Measurements from ENCODE around the gene OPN3. TPM values are rescaled to one million over a fixed set of nuclear protein-coding genes. Genes with fewer than 3 reads are reported as not detected.
"Not testable (repeated sequence)": the region's sequence is repeated elsewhere in the genome, so short reads cannot be mapped to it uniquely, and the experiment has no call there.

OPN3 gene
- total and polyA plus RNA-seq, 2 experiments from 2014 or later = 14.0 to 15.2 TPM

GRCh38 chr1:241674805-241675384 lies 34.7 kb upstream of the OPN3 start:
- no peak overlapping the region for H3K9ac ChIP-seq
- H3K4me1 ChIP-seq (ENCODE audit: insufficient read depth) = no peaks in the 10 kb centered on the region
- no peaks in the 10 kb centered on the region for H3K9me3 ChIP-seq (ENCODE audit: low read depth)
- WGBS, 2 experiments (ENCODE audit: low coverage in 1 of 2, low lambda C conversion rate in 2 of 2, missing lambda C conversion rate in 2 of 2) = 77 to 96% methylated on average over 1 of the region's 1 CpG
- in situ Hi-C loops (cut with MboI) = no loop called here
- no peak overlapping the region for H3K27ac ChIP-seq
- H3K36me3 ChIP-seq (ENCODE audit: low read depth) = no peaks in the 10 kb centered on the region
- no peak overlapping the region for H3K4me2 ChIP-seq (ENCODE audit: unreplicated experiment)
- H3K9me2 ChIP-seq (ENCODE audit: insufficient read depth) = no peaks in the 10 kb centered on the region
- H3K27me3 ChIP-seq (replicated peaks; ENCODE audit: insufficient read depth) = no peaks in the 10 kb centered on the region
- no peak overlapping the region for H2AFZ ChIP-seq
- DNase-seq = no peak
- H3K4me3 ChIP-seq = no peak overlapping the region
- no peaks in the 10 kb centered on the region for H3K79me2 ChIP-seq (ENCODE audit: insufficient read depth)
- H4K20me1 ChIP-seq (ENCODE audit: insufficient read depth) = no peaks in the 10 kb centered on the region
- H3F3A ChIP-seq (ENCODE audit: insufficient read depth) = no peaks in the 10 kb centered on the region
- no peak for TF ChIP-seq EZH2 (IDR thresholded peaks at IDR 0.05; ENCODE audit: insufficient read depth, poor library complexity, severe bottlenecking)
- no peak for TF ChIP-seq EZH2phosphoT487 (IDR thresholded peaks at IDR 0.05; ENCODE audit: insufficient read depth, low read depth)

DNA sequence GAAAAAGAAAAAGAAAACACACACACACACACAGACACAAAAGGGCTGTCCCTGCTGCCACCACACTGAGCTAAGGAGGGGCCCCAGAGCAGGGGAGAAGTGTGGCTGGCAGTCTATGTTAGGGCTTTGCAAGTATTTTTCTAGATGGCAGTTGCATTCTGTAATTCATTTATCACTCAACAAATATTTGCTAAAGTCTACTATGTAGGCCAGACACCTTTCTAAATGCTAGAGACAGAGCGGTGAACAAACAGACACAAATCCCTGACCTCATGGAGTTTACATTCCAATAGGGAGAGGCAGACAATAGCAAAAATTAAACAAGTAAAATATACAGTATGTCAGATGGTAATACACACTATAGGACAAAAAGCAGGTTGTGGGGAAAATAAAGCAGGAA lies 32.1 kb upstream of the OPN3 start:
- no peak overlapping the region for H2AFZ ChIP-seq
- no peaks in the 10 kb centered on the region for H3K36me3 ChIP-seq (ENCODE audit: low read depth)
- in situ Hi-C loops (cut with MboI) = no loop called here
- H3K79me2 ChIP-seq (ENCODE audit: insufficient read depth) = no peaks in the 10 kb centered on the region
- H3K9ac ChIP-seq = no peak overlapping the region
- 86 to 93% methylated on average over 1 of the region's 1 CpG for WGBS, 2 experiments (ENCODE audit: low coverage in 1 of 2, low lambda C conversion rate in 2 of 2, missing lambda C conversion rate in 2 of 2)
- no peaks in the 10 kb centered on the region for H3K27me3 ChIP-seq (replicated peaks; ENCODE audit: insufficient read depth)
- TF ChIP-seq EZH2phosphoT487 (IDR thresholded peaks at IDR 0.05; ENCODE audit: insufficient read depth, low read depth) = no peak
- no peak for TF ChIP-seq EZH2 (IDR thresholded peaks at IDR 0.05; ENCODE audit: insufficient read depth, poor library complexity, severe bottlenecking)
- no peaks in the 10 kb centered on the region for H4K20me1 ChIP-seq (ENCODE audit: insufficient read depth)
- no peaks in the 10 kb centered on the region for H3F3A ChIP-seq (ENCODE audit: insufficient read depth)
- H3K4me3 ChIP-seq = no peak overlapping the region
- no peaks in the 10 kb centered on the region for H3K4me1 ChIP-seq (ENCODE audit: insufficient read depth)
- no peak overlapping the region for H3K4me2 ChIP-seq (ENCODE audit: unreplicated experiment)
- H3K9me3 ChIP-seq (ENCODE audit: low read depth) = no peaks in the 10 kb centered on the region
- no peak for DNase-seq
- H3K9me2 ChIP-seq (ENCODE audit: insufficient read depth) = no peaks in the 10 kb centered on the region
- H3K27ac ChIP-seq = no peak overlapping the region

GRCh38 chr1:241666419-241666818 lies 26.2 kb upstream of the OPN3 start:
- no peaks in the 10 kb centered on the region for H3K4me1 ChIP-seq (ENCODE audit: insufficient read depth)
- 63 to 68% methylated on average over 3 of the region's 3 CpGs for WGBS, 2 experiments (ENCODE audit: low coverage in 1 of 2, low lambda C conversion rate in 2 of 2, missing lambda C conversion rate in 2 of 2)

DNA sequence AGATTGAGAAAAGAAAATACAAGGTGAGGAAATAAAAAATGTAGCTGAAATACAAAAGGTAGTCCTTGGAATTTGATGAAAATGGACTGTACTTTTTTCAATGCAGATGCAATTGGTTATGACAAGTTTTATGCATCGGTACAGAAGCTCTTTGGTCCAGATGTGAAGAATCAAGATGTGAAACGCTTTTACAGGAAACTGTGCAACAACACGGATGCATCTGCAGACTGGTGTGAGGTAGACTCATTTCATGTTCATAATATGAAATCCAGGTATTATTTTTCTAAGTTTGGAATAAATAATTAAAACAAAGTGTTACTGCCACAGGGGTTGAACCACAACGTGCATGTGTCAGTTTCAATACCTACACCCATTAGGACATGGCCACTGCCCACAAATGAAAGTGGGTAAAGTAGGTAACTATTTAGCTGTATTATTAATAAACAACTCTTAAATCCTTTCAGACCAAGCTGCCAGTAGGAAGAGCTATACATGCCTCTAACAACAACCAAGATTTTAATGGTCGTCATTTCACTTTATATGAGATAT lies 20.3 kb upstream of the OPN3 start:
- Histone ChIP-seq H3K4me1 (ENCODE audit: insufficient read depth) (no peaks in the 10 kb centered on the region), H3K9me3 (ENCODE audit: low read depth) (no peaks in the 10 kb centered on the region), H3K4me2 (ENCODE audit: unreplicated experiment) (no peak overlapping the region), H3F3A (ENCODE audit: insufficient read depth) (no peaks in the 10 kb centered on the region), H3K36me3 (ENCODE audit: low read depth) (no peaks in the 10 kb centered on the region), H3K27me3 (replicated peaks; ENCODE audit: insufficient read depth) (no peaks in the 10 kb centered on the region), H3K27ac (no peak overlapping the region), H3K79me2 (ENCODE audit: insufficient read depth) (no peaks in the 10 kb centered on the region), H2AFZ (no peak overlapping the region), H3K4me3 (no peak overlapping the region), H3K9me2 (ENCODE audit: insufficient read depth) (no peaks in the 10 kb centered on the region), H4K20me1 (ENCODE audit: insufficient read depth) (no peaks in the 10 kb centered on the region), H3K9ac (no peak overlapping the region)
- in situ Hi-C loops (cut with MboI) = no loop called here
- DNase-seq = no peak
- TF ChIP-seq EZH2phosphoT487 (IDR thresholded peaks at IDR 0.05; ENCODE audit: insufficient read depth, low read depth) (no peak), EZH2 (IDR thresholded peaks at IDR 0.05; ENCODE audit: insufficient read depth, poor library complexity, severe bottlenecking) (no peak)
- 27 to 31% methylated on average over 5 of the region's 5 CpGs for WGBS, 2 experiments (ENCODE audit: low coverage in 1 of 2, low lambda C conversion rate in 2 of 2, missing lambda C conversion rate in 2 of 2)

More at GRCh38 chr1:241666419-241666818, 26.2 kb upstream of the OPN3 start:
- Histone ChIP-seq H3K9me2 (ENCODE audit: insufficient read depth) (0 out of 2 replicates have a peak, but pooled peaks cover 4% of the 10 kb centered on the region), H3K9me3 (ENCODE audit: low read depth) (no peaks in the 10 kb centered on the region), H3K4me3 (no peak overlapping the region), H2AFZ (no peak overlapping the region), H3K27ac (no peak overlapping the region), H3K36me3 (ENCODE audit: low read depth) (no peaks in the 10 kb centered on the region), H3K79me2 (ENCODE audit: insufficient read depth) (no peaks in the 10 kb centered on the region), H3F3A (ENCODE audit: insufficient read depth) (no peaks in the 10 kb centered on the region), H3K4me2 (ENCODE audit: unreplicated experiment) (no peak overlapping the region), H3K9ac (no peak overlapping the region), H3K27me3 (replicated peaks; ENCODE audit: insufficient read depth) (no peaks in the 10 kb centered on the region), H4K20me1 (ENCODE audit: insufficient read depth) (no peaks in the 10 kb centered on the region)
- TF ChIP-seq EZH2 (IDR thresholded peaks at IDR 0.05; ENCODE audit: insufficient read depth, poor library complexity, severe bottlenecking) (no peak), EZH2phosphoT487 (IDR thresholded peaks at IDR 0.05; ENCODE audit: insufficient read depth, low read depth) (no peak)
- DNase-seq = no peak
- in situ Hi-C loops (cut with MboI) = no loop called here

DNA sequence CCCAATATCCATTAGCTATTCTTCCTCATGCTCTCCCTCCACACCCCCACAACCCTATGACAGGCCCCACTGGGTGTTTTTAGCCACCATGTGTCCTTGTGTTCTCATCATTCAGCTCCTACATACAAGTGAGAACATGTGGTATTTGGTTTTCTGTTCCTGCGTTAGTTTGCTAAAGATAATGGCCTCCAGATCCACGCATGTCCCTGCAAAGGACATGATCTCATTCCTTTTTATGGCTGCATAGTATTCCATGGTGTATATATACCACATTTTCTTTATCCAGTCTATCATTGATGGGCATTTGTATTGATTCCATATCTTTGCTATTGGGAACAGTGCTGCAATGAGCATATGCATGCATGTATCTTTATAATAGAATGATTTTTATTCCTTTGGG lies 18.8 kb upstream of the OPN3 start:
- DNase-seq; H3K4me3 ChIP-seq; H4K20me1 ChIP-seq (ENCODE audit: insufficient read depth); H3F3A ChIP-seq (ENCODE audit: insufficient read depth); H2AFZ ChIP-seq; H3K79me2 ChIP-seq (ENCODE audit: insufficient read depth); H3K27me3 ChIP-seq (replicated peaks; ENCODE audit: insufficient read depth); in situ Hi-C loops (cut with MboI); H3K4me2 ChIP-seq (ENCODE audit: unreplicated experiment); H3K9me2 ChIP-seq (ENCODE audit: insufficient read depth); H3K4me1 ChIP-seq (ENCODE audit: insufficient read depth); H3K9ac ChIP-seq; H3K36me3 ChIP-seq (ENCODE audit: low read depth); H3K9me3 ChIP-seq (ENCODE audit: low read depth); H3K27ac ChIP-seq: not testable (repeated sequence)
- WGBS, 2 experiments (ENCODE audit: low coverage in 1 of 2, low lambda C conversion rate in 2 of 2, missing lambda C conversion rate in 2 of 2) = 55 to 65% methylated on average over 2 of the region's 2 CpGs
